Measurements from ENCODE around the gene ASB8. TPM values are rescaled to one million over a fixed set of nuclear protein-coding genes. Genes with fewer than 3 reads are reported as not detected.

The ASB8 gene
- total and polyA plus RNA-seq, 7 donors = 49.3 to 477 (median 206) TPM

- Histone ChIP-seq H3K36me3 (ENCODE audit: insufficient read depth in 1 of 2, low read depth in 1 of 2) (no peaks in the 10 kb centered on the region), H3K9me3 (no peaks in the 10 kb centered on the region), H3K27me3 (ENCODE audit: insufficient read depth in 3 of 3, low read length in 2 of 3) (no peaks in the 10 kb centered on the region), H3K4me3 (peak overlapping the region; percentile 74), H3K4me1 (peaks cover 25% of the 10 kb centered on the region), H3K27ac (peak overlapping the region; percentile 96)
- DNase-seq (peak; percentile 98 to 99), ATAC-seq (peak; percentile 95 to 98 (median 96))
- TF ChIP-seq CTCF (IDR thresholded peaks at IDR 0.05) = no peak
- intact Hi-C loops (cut with DNase I) = loop anchor here in 1 of 2 donors (2.0 kb wide), 1 partner anchor 153 kb away; the partner anchor contains the start of gene ZNF641
- 0 to 1% (median 1%) methylated on average over 39 of the region's 39 CpGs for WGBS, 3 donors
These were observed 40.8 kb upstream of the ASB8 start for GRCh38 chr12:48197971-48198671.

GRCh38 chr12:48197549-48197970, 40.2 kb upstream of the ASB8 start:
- 0% methylated on average over 10 of the region's 10 CpGs for WGBS, 3 donors
- intact Hi-C loops (cut with DNase I) = no loop called here
- ATAC-seq = peak; percentile 19 to 44 (median 31)

DNA sequence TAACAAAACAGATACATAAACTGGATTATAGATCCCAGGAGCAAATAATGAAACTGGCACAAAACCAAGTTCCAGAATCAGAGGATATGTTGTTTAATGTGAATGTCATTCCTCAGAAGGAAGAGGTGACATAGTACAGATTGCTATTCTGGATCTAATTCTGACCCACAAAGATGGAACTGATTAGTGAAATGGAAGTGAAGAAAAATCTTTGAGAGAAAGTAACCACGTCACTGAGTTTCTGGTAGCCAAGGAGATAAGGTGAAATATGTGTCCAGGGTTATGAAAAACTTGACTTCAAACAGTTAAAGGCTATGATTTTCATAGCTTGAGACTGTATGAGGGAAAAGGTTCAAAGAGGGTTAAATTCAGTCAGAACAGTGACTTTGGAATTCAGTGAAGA, 37.5 kb upstream of the ASB8 start:
- no peak for TF ChIP-seq CTCF (IDR thresholded peaks at IDR 0.05)
- Histone ChIP-seq H3K27ac (no peak overlapping the region), H3K9me3 (no peaks in the 10 kb centered on the region), H3K27me3 (ENCODE audit: insufficient read depth in 3 of 3, low read length in 2 of 3) (no peaks in the 10 kb centered on the region), H3K36me3 (ENCODE audit: insufficient read depth in 1 of 2, low read depth in 1 of 2) (no peaks in the 10 kb centered on the region), H3K4me3 (no peak overlapping the region), H3K4me1 (peaks cover 17% of the 10 kb centered on the region)
- 77 to 86% (median 84%) methylated on average over 1 of the region's 1 CpG for WGBS, 3 donors
- intact Hi-C loops (cut with DNase I) = no loop called here
- ATAC-seq = no peak
- DNase-seq = no peak

More at GRCh38 chr12:48197549-48197970, 40.2 kb upstream of the ASB8 start:
- peak; percentile 45 for TF ChIP-seq CTCF (IDR thresholded peaks at IDR 0.05)
- Histone ChIP-seq H3K36me3 (ENCODE audit: insufficient read depth in 1 of 2, low read depth in 1 of 2) (no peaks in the 10 kb centered on the region), H3K9me3 (no peaks in the 10 kb centered on the region), H3K4me1 (peaks cover 25% of the 10 kb centered on the region), H3K4me3 (peak overlapping the region; percentile 74), H3K27me3 (ENCODE audit: insufficient read depth in 3 of 3, low read length in 2 of 3) (no peaks in the 10 kb centered on the region), H3K27ac (peak overlapping the region; percentile 96)
- no peak for DNase-seq

- H3K4me3 ChIP-seq = no peak overlapping the region
- TF ChIP-seq CTCF (IDR thresholded peaks at IDR 0.05) = no peak
- ATAC-seq (no peak), DNase-seq (no peak)
- no peaks in the 10 kb centered on the region for H3K36me3 ChIP-seq (ENCODE audit: insufficient read depth in 1 of 2, low read depth in 1 of 2)
- no peaks in the 10 kb centered on the region for H3K9me3 ChIP-seq
- intact Hi-C loops (cut with DNase I) = no loop called here
- H3K4me1 ChIP-seq = peaks cover 8% of the 10 kb centered on the region
- H3K27ac ChIP-seq = no peak overlapping the region
- 60 to 67% (median 62%) methylated on average over 2 of the region's 2 CpGs for WGBS, 3 donors
- H3K27me3 ChIP-seq (ENCODE audit: insufficient read depth in 3 of 3, low read length in 2 of 3) = no peaks in the 10 kb centered on the region
These were observed 36.3 kb upstream of the ASB8 start for GRCh38 chr12:48193623-48194022.
